GM10266 (cell line): ENCODE measurements around the gene LILRA6.
"Not testable (repeated sequence)": the region's sequence is repeated elsewhere in the genome, so short reads cannot be mapped to it uniquely, and the experiment has no call there.

ENCODE experiments used
- DNase-seq: peaks from one replicate; pipeline ENCODE4 v3.0.0; 2012; ENCODE audit errors: extremely low spot score
- CTCF ChIP-seq: IDR thresholded peaks from 2 replicates; pipeline ENCODE4 v1.5.1; 2012; ENCODE audit warnings: mild to moderate bottlenecking, low read depth; ENCODE audit not compliant: control insufficient read depth, insufficient read depth; ENCODE audit errors: missing control alignments

Gene LILRA6

GRCh38 chr19:54242646-54243045 lies at the start of gene LILRA6:
TSS of gene LILRA6 (minus strand) at chr19:54242790.
- DNase-seq: not testable (repeated sequence)

GRCh38 chr19:54289160-54289559 lies 46.6 kb upstream of the LILRA6 start:
- DNase-seq: not testable (repeated sequence)

GRCh38 chr19:54287456-54287855 lies 44.9 kb upstream of the LILRA6 start:
- TF ChIP-seq CTCF: no peak
- DNase-seq: no peak

GRCh38 chr19:54286283-54286682 lies 43.7 kb upstream of the LILRA6 start:
- DNase-seq: not testable (repeated sequence)

- DNase-seq: not testable (repeated sequence)
Measured at GRCh38 chr19:54285427-54286056, 43.0 kb upstream of the LILRA6 start.

GRCh38 chr19:54282686-54283470 lies 40.3 kb upstream of the LILRA6 start:
- TF ChIP-seq CTCF: no peak

GRCh38 chr19:54281729-54282075 lies 39.1 kb upstream of the LILRA6 start:
- not testable (repeated sequence) for DNase-seq

More at GRCh38 chr19:54282686-54283470, 40.3 kb upstream of the LILRA6 start:
- no peak for DNase-seq

GRCh38 chr19:54281007-54281728 lies 38.6 kb upstream of the LILRA6 start, which contains the start of gene LILRB2:
TSS of gene LILRB2 (minus strand) at chr19:54281110. CDS start at chr19:54280496, 614 bp downstream.
- TF ChIP-seq CTCF: no peak
- no peak for DNase-seq

- not testable (repeated sequence) for DNase-seq
Measured at GRCh38 chr19:54280441-54280840, 37.9 kb upstream of the LILRA6 start.

GRCh38 chr19:54280025-54280424 lies 37.4 kb upstream of the LILRA6 start:
- not testable (repeated sequence) for DNase-seq

- DNase-seq: no peak
- TF ChIP-seq CTCF: no peak
Measured at GRCh38 chr19:54279406-54279962, 36.9 kb upstream of the LILRA6 start.

- not testable (repeated sequence) for DNase-seq
Measured at GRCh38 chr19:54278571-54279195, 36.1 kb upstream of the LILRA6 start.

GRCh38 chr19:54278056-54278455 lies 35.5 kb upstream of the LILRA6 start:
- not testable (repeated sequence) for DNase-seq

- not testable (repeated sequence) for DNase-seq
Measured at GRCh38 chr19:54277111-54277615, 34.6 kb upstream of the LILRA6 start.
